ENCODE measurements around the gene RUFY1.
"Not testable (repeated sequence)": the region's sequence is repeated elsewhere in the genome, so short reads cannot be mapped to it uniquely, and the experiment has no call there.

Gene RUFY1

GRCh38 chr5:179505636-179506261 is 44.6 kb upstream of the RUFY1 start:
- no peak for TF ChIP-seq GABPA (IDR thresholded peaks at IDR 0.05; ENCODE audit: low read depth)
- no peak for TF ChIP-seq SPI1 (IDR thresholded peaks at IDR 0.05; ENCODE audit: borderline replicate concordance, low read depth)
- DNase-seq (ENCODE audit: low read depth in 1 of 2, low spot score in 1 of 2) = no peak
- H3K4me3 ChIP-seq (replicated peaks; ENCODE audit: insufficient read depth, low read length) = no peak overlapping the region
- no peak overlapping the region for H3K27ac ChIP-seq (replicated peaks)
- no peaks in the 10 kb centered on the region for H3K27me3 ChIP-seq (ENCODE audit: insufficient read depth, poor library complexity, severe bottlenecking)

GRCh38 chr5:179509239-179509638 is 41.1 kb upstream of the RUFY1 start:
- Histone ChIP-seq H3K4me3 (replicated peaks; ENCODE audit: insufficient read depth, low read length) (no peak overlapping the region), H3K27ac (replicated peaks) (peak overlapping the region; percentile 61)
- TF ChIP-seq POLR2AphosphoS5 (IDR thresholded peaks at IDR 0.05; ENCODE audit: low read depth) = no peak
- TF ChIP-seq GABPA (IDR thresholded peaks at IDR 0.05; ENCODE audit: low read depth) = no peak
- no peak for TF ChIP-seq CTCF (IDR thresholded peaks at IDR 0.05; ENCODE audit: insufficient read depth, low read length)
- TF ChIP-seq REST (IDR thresholded peaks at IDR 0.05; ENCODE audit: insufficient replicate concordance, low read depth) = no peak
- peak; percentile 77; the same call in 1 of the 2 replicates for TF ChIP-seq SPI1 (IDR thresholded peaks at IDR 0.05; ENCODE audit: borderline replicate concordance, low read depth)

GRCh38 chr5:179509845-179510244 is 40.5 kb upstream of the RUFY1 start:
- H3K27me3 ChIP-seq (ENCODE audit: insufficient read depth, poor library complexity, severe bottlenecking) = no peaks in the 10 kb centered on the region
- no peak for DNase-seq (ENCODE audit: low read depth in 1 of 2, low spot score in 1 of 2)
- peak overlapping the region; percentile 61 for H3K27ac ChIP-seq (replicated peaks)
- TF ChIP-seq POLR2AphosphoS5 (IDR thresholded peaks at IDR 0.05; ENCODE audit: low read depth) = no peak
- no peak for TF ChIP-seq GABPA (IDR thresholded peaks at IDR 0.05; ENCODE audit: low read depth)
- TF ChIP-seq CTCF (IDR thresholded peaks at IDR 0.05; ENCODE audit: insufficient read depth, low read length) = no peak
- no peak for TF ChIP-seq SPI1 (IDR thresholded peaks at IDR 0.05; ENCODE audit: borderline replicate concordance, low read depth)
- no peak for TF ChIP-seq REST (IDR thresholded peaks at IDR 0.05; ENCODE audit: insufficient replicate concordance, low read depth)
- no peak overlapping the region for H3K4me3 ChIP-seq (replicated peaks; ENCODE audit: insufficient read depth, low read length)

More at GRCh38 chr5:179509239-179509638, 41.1 kb upstream of the RUFY1 start:
- no peaks in the 10 kb centered on the region for H3K27me3 ChIP-seq (ENCODE audit: insufficient read depth, poor library complexity, severe bottlenecking)
- DNase-seq (ENCODE audit: low read depth in 1 of 2, low spot score in 1 of 2) = peak; percentile 7 to 21

GRCh38 chr5:179512452-179513000 is 37.8 kb upstream of the RUFY1 start:
- H3K27me3 ChIP-seq (ENCODE audit: insufficient read depth, poor library complexity, severe bottlenecking) = no peaks in the 10 kb centered on the region
- H3K27ac ChIP-seq (replicated peaks) = no peak overlapping the region
- no peak overlapping the region for H3K4me3 ChIP-seq (replicated peaks; ENCODE audit: insufficient read depth, low read length)
- no peak for DNase-seq (ENCODE audit: low read depth in 1 of 2, low spot score in 1 of 2)
- TF ChIP-seq SPI1 (IDR thresholded peaks at IDR 0.05; ENCODE audit: borderline replicate concordance, low read depth) (no peak), CTCF (IDR thresholded peaks at IDR 0.05; ENCODE audit: insufficient read depth, low read length) (no peak), POLR2AphosphoS5 (IDR thresholded peaks at IDR 0.05; ENCODE audit: low read depth) (no peak), GABPA (IDR thresholded peaks at IDR 0.05; ENCODE audit: low read depth) (no peak), REST (IDR thresholded peaks at IDR 0.05; ENCODE audit: insufficient replicate concordance, low read depth) (no peak)

- not testable (repeated sequence) for H3K4me3 ChIP-seq (replicated peaks; ENCODE audit: insufficient read depth, low read length); DNase-seq (ENCODE audit: low read depth in 1 of 2, low spot score in 1 of 2); H3K27ac ChIP-seq (replicated peaks); H3K27me3 ChIP-seq (ENCODE audit: insufficient read depth, poor library complexity, severe bottlenecking)
These were observed 34.9 kb upstream of the RUFY1 start for GRCh38 chr5:179515501-179515900.

Data from HL-60 (cell line).